ENCODE data around the gene PCDH18. TPM values are rescaled to one million over a fixed set of nuclear protein-coding genes. Genes with fewer than 3 reads are reported as not detected.

PCDH18 gene
- total RNA-seq, 1 donor from 2014 or later = 7.4 TPM

- Mint-ChIP-seq H3K4me3 (ENCODE audit: unreplicated experiment) (no peak overlapping the region), H3K36me3 (ENCODE audit: unreplicated experiment) (no peaks in the 10 kb centered on the region), H3K27me3 (ENCODE audit: unreplicated experiment) (no peaks in the 10 kb centered on the region), H3K9me3 (ENCODE audit: unreplicated experiment) (no peaks in the 10 kb centered on the region), H3K27ac (ENCODE audit: unreplicated experiment) (no peak overlapping the region), H3K4me1 (ENCODE audit: low read depth, unreplicated experiment) (peaks cover 4% of the 10 kb centered on the region)
- DNase-seq = no peak
- TF ChIP-seq CTCF (IDR thresholded peaks at IDR 0.05; ENCODE audit: partially characterized antibody, unreplicated experiment) = no peak
Measured at GRCh38 chr4:137536789-137537561, 4.7 kb upstream of the PCDH18 start.

DNA sequence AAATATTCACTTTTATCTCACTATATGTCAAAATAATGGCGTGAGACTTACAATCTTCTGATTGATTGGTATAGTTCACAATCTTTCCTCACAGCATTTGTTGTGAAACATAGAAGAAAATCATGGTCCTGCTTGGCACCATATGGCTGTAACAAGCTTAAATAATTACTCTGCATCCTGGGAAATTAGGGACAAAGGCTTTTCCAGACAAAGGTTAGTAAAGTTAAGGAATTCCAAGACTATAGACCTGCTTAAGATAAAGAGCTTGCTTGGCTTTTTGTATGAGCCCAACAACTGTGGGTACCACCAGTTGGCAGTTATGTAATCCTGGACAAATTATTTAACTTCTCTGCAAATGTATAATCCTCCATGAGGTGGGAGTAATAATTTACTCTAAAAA is 3.4 kb upstream of the PCDH18 start:
- Mint-ChIP-seq H3K9me3 (ENCODE audit: unreplicated experiment) (no peaks in the 10 kb centered on the region), H3K27ac (ENCODE audit: unreplicated experiment) (no peak overlapping the region), H3K27me3 (ENCODE audit: unreplicated experiment) (no peaks in the 10 kb centered on the region), H3K4me1 (ENCODE audit: low read depth, unreplicated experiment) (peaks cover 2% of the 10 kb centered on the region), H3K4me3 (ENCODE audit: unreplicated experiment) (no peak overlapping the region), H3K36me3 (ENCODE audit: unreplicated experiment) (no peaks in the 10 kb centered on the region)
- DNase-seq = no peak
- TF ChIP-seq CTCF (IDR thresholded peaks at IDR 0.05; ENCODE audit: partially characterized antibody, unreplicated experiment) = no peak

DNA sequence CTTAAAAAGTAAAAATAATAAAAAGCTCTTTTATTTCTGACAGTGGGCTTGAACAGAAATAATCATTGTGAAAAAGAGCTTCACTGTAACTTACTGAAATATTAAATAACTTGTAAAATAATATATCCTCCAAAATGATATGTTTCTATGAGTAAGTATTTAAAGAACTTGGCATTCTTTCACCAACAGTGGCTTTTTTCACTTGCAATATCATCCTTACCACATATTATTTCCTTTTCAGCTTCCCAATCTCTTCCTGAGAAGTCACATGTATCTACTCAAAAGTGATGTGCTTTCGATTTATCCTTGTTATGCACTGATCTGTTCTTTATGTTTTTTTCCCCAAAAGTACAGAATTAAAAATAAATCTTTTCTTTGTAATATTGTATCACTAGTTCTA is 2.2 kb upstream of the PCDH18 start:
- H3K27ac Mint-ChIP-seq (ENCODE audit: unreplicated experiment) = no peak overlapping the region
- no peaks in the 10 kb centered on the region for H3K9me3 Mint-ChIP-seq (ENCODE audit: unreplicated experiment)
- peaks cover 4% of the 10 kb centered on the region for H3K4me1 Mint-ChIP-seq (ENCODE audit: low read depth, unreplicated experiment)
- TF ChIP-seq CTCF (IDR thresholded peaks at IDR 0.05; ENCODE audit: partially characterized antibody, unreplicated experiment) = no peak
- no peak overlapping the region for H3K4me3 Mint-ChIP-seq (ENCODE audit: unreplicated experiment)
- H3K36me3 Mint-ChIP-seq (ENCODE audit: unreplicated experiment) = no peaks in the 10 kb centered on the region
- DNase-seq = no peak
- no peaks in the 10 kb centered on the region for H3K27me3 Mint-ChIP-seq (ENCODE audit: unreplicated experiment)

DNA sequence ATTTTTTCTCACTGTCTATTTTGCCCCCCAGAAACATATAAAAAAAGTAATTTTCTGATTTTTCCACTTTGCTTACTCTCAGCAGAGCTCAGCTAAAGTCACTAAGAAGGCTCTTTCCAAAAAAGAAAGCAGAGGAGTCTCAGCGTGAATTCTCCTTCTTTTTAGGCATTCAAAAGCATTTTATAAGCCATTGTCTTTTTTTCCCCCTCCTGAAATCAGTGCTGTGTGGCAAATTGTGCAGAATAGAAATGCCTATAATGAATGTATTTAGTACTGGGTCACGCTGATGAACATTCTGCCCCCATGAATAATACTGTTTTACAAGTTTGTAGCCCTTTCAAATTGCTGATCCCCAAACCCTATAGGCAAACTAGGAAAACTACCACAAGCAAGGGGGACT is 1.6 kb upstream of the PCDH18 start:
- H3K27ac Mint-ChIP-seq (ENCODE audit: unreplicated experiment) = no peak overlapping the region
- no peak for TF ChIP-seq CTCF (IDR thresholded peaks at IDR 0.05; ENCODE audit: partially characterized antibody, unreplicated experiment)
- H3K4me3 Mint-ChIP-seq (ENCODE audit: unreplicated experiment) = no peak overlapping the region
- peaks cover 6% of the 10 kb centered on the region for H3K4me1 Mint-ChIP-seq (ENCODE audit: low read depth, unreplicated experiment)
- H3K36me3 Mint-ChIP-seq (ENCODE audit: unreplicated experiment) = no peaks in the 10 kb centered on the region
- no peak for DNase-seq
- H3K9me3 Mint-ChIP-seq (ENCODE audit: unreplicated experiment) = no peaks in the 10 kb centered on the region
- no peaks in the 10 kb centered on the region for H3K27me3 Mint-ChIP-seq (ENCODE audit: unreplicated experiment)

- no peak for DNase-seq
- Mint-ChIP-seq H3K27ac (ENCODE audit: unreplicated experiment) (no peak overlapping the region), H3K4me3 (ENCODE audit: unreplicated experiment) (no peak overlapping the region), H3K27me3 (ENCODE audit: unreplicated experiment) (no peaks in the 10 kb centered on the region), H3K36me3 (ENCODE audit: unreplicated experiment) (no peaks in the 10 kb centered on the region), H3K4me1 (ENCODE audit: low read depth, unreplicated experiment) (peaks cover 6% of the 10 kb centered on the region), H3K9me3 (ENCODE audit: unreplicated experiment) (no peaks in the 10 kb centered on the region)
- no peak for TF ChIP-seq CTCF (IDR thresholded peaks at IDR 0.05; ENCODE audit: partially characterized antibody, unreplicated experiment)
Measured at GRCh38 chr4:137532869-137533236, 559 bp upstream of the PCDH18 start.
